ENCODE measurements around the gene PIK3CB. TPM values are rescaled to one million over a fixed set of nuclear protein-coding genes. Genes with fewer than 3 reads are reported as not detected.

The PIK3CB gene
- total and polyA plus RNA-seq, 10 of the 15 experiments (the other 5 are each of a cell fraction or from before 2014, with no cell fraction given), result 5.0 to 18.4 (median 10.4) TPM

GRCh38 chr3:138782755-138783154, 52.0 kb downstream of the PIK3CB start (continued):
- no peak for TF ChIP-seq SP1 (IDR thresholded peaks at IDR 0.05; ENCODE audit: low read depth, low read length)
- TF ChIP-seq BHLHE40 (IDR thresholded peaks at IDR 0.05; ENCODE audit: borderline replicate concordance in 1 of 2, low read depth in 2 of 2, low read length in 1 of 2), result no peak
- no peak for TF ChIP-seq YBX1 (IDR thresholded peaks at IDR 0.05)

GRCh38 chr3:138781012-138781470, 53.7 kb downstream of the PIK3CB start:
- FAIRE-seq (peak; percentile 23), ATAC-seq (peak; percentile 74), DNase-seq (ENCODE audit: low read depth, low spot score) (no peak)
- Histone ChIP-seq H3K9ac (ENCODE audit: control insufficient read depth, insufficient read depth, low read length) (no peak overlapping the region), H3K79me2 (ENCODE audit: control insufficient read depth, insufficient read depth, low read length) (no peaks in the 10 kb centered on the region; the same call in 1 of the 2 replicates), H3K4me2 (ENCODE audit: control insufficient read depth, insufficient read depth) (no peak overlapping the region), H3K4me1 (ENCODE audit: control insufficient read depth, insufficient read depth, low read length) (peaks cover 4% of the 10 kb centered on the region), H2AFZ (ENCODE audit: control insufficient read depth, low read depth, low read length) (no peak overlapping the region), H3K9me3 (replicated peaks; ENCODE audit: control insufficient read depth, insufficient read depth, low read length) (no peaks in the 10 kb centered on the region), H3K27ac (ENCODE audit: control insufficient read depth, insufficient read depth) (no peak overlapping the region), H4K20me1 (ENCODE audit: control insufficient read depth, insufficient read depth) (no peaks in the 10 kb centered on the region), H3K36me3 (ENCODE audit: control insufficient read depth in 2 of 2, insufficient read depth in 2 of 2, low read length in 1 of 2) (no peaks in the 10 kb centered on the region; a peak in 1 of 4 replicates), H3K27me3 (replicated peaks in 1 of 2; ENCODE audit: control insufficient read depth in 2 of 2, insufficient read depth in 2 of 2, low read length in 1 of 2) (no peaks in the 10 kb centered on the region), H3K4me3 (no peak overlapping the region)
- ChIA-PET CTCF (interaction anchor here (0.6 to 1.2 kb wide), 3 partner anchors 35 to 302 kb away, joined by 3 to 5 read pairs (median 3); no protein-coding TSS in a partner anchor), RAD21 (ENCODE audit: unreplicated experiment) (interaction anchor here (0.6 kb wide), 1 partner anchor 142 kb away, joined by 3 read pairs; no protein-coding TSS in a partner anchor), SMC1A (ENCODE audit: uncharacterized antibody, unreplicated experiment) (interaction anchor here (1.3 kb wide), 1 partner anchor 143 kb away, joined by 8 read pairs; no protein-coding TSS in a partner anchor), POLR2A (interaction anchor here (0.7 to 1.0 kb wide), 2 partner anchors 10 to 37 kb away, joined by 4 read pairs; no protein-coding TSS in a partner anchor)
- 59% methylated on average over 5 of the region's 5 CpGs for WGBS (ENCODE audit: insufficient coverage, insufficient replicate concordance, low lambda C conversion rate, missing lambda C conversion rate)
- in situ Hi-C loops (cut with MboI) (no loop called here), intact Hi-C loops (cut with micrococcal nuclease; ENCODE audit: unreplicated experiment) (no loop called here)
- BruUV-seq (replicated peaks), result no TSS peak
- peak; percentile 24; the same call in 1 of the 2 replicates for TF ChIP-seq ZNF384 (IDR thresholded peaks at IDR 0.05; ENCODE audit: borderline replicate concordance, low read depth, low read length)
- no peak for TF ChIP-seq IKZF2 (IDR thresholded peaks at IDR 0.05)

GRCh38 chr3:138778643-138779042, 56.1 kb downstream of the PIK3CB start:
- H4K20me1 ChIP-seq (ENCODE audit: control insufficient read depth, insufficient read depth), result no peaks in the 10 kb centered on the region
- DNase-seq (ENCODE audit: low read depth, low spot score), result no peak
- no peak overlapping the region for H3K9ac ChIP-seq (ENCODE audit: control insufficient read depth, insufficient read depth, low read length)
- CTCF ChIA-PET, result no interaction called here
- BruUV-seq (replicated peaks), result no TSS peak
- POLR2A ChIA-PET, result no interaction called here
- in situ Hi-C loops (cut with MboI), result no loop called here
- no peak overlapping the region for H3K27ac ChIP-seq (ENCODE audit: control insufficient read depth, insufficient read depth)
- H3K36me3 ChIP-seq (ENCODE audit: control insufficient read depth in 2 of 2, insufficient read depth in 2 of 2, low read length in 1 of 2), result no peaks in the 10 kb centered on the region; a peak in 1 of 4 replicates
- SMC1A ChIA-PET (ENCODE audit: uncharacterized antibody, unreplicated experiment), result interaction anchor here (0.6 kb wide), 1 partner anchor 575 kb away, joined by 3 read pairs; no protein-coding TSS in a partner anchor
- WGBS (ENCODE audit: insufficient coverage, insufficient replicate concordance, low lambda C conversion rate, missing lambda C conversion rate), result 96% methylated on average over 2 of the region's 2 CpGs
- H3K79me2 ChIP-seq (ENCODE audit: control insufficient read depth, insufficient read depth, low read length), result no peaks in the 10 kb centered on the region
- H3K9me3 ChIP-seq (replicated peaks; ENCODE audit: control insufficient read depth, insufficient read depth, low read length), result no peaks in the 10 kb centered on the region
- FAIRE-seq, result no peak
- H3K4me1 ChIP-seq (ENCODE audit: control insufficient read depth, insufficient read depth, low read length), result peaks cover 4% of the 10 kb centered on the region
- intact Hi-C loops (cut with micrococcal nuclease; ENCODE audit: unreplicated experiment), result no loop called here
- H3K4me3 ChIP-seq, result no peak overlapping the region
- no peaks in the 10 kb centered on the region for H3K27me3 ChIP-seq (replicated peaks in 1 of 2; ENCODE audit: control insufficient read depth in 2 of 2, insufficient read depth in 2 of 2, low read length in 1 of 2)
- RAD21 ChIA-PET (ENCODE audit: unreplicated experiment), result no interaction called here
- H3K4me2 ChIP-seq (ENCODE audit: control insufficient read depth, insufficient read depth), result no peak overlapping the region
- H2AFZ ChIP-seq (ENCODE audit: control insufficient read depth, low read depth, low read length), result no peak overlapping the region
- no peak for ATAC-seq
- TF ChIP-seq CREM (IDR thresholded peaks at IDR 0.05; ENCODE audit: low read depth), result no peak
- TF ChIP-seq IRF5 (IDR thresholded peaks at IDR 0.05; ENCODE audit: borderline replicate concordance), result no peak
- no peak for TF ChIP-seq TCF3 (IDR thresholded peaks at IDR 0.05; ENCODE audit: borderline replicate concordance, insufficient read depth, low read depth, low read length)
- TF ChIP-seq NR2F1 (conservative IDR thresholded peaks at IDR 0.05), result no peak
- no peak for TF ChIP-seq HDAC6 (IDR thresholded peaks at IDR 0.05; ENCODE audit: unreplicated experiment)
- no peak for TF ChIP-seq WRNIP1 (IDR thresholded peaks at IDR 0.05; ENCODE audit: borderline replicate concordance, low read depth, low read length)
- TF ChIP-seq ZNF622 (IDR thresholded peaks at IDR 0.05), result no peak
- no peak for TF ChIP-seq IRF4 (IDR thresholded peaks at IDR 0.05; ENCODE audit: low read depth, low read length)
- no peak for TF ChIP-seq ZNF24 (IDR thresholded peaks at IDR 0.05)
- TF ChIP-seq POU2F2 (IDR thresholded peaks at IDR 0.05; ENCODE audit: borderline replicate concordance, low read depth, low read length), result no peak
